Bone marrow (tissue), 2 donors: ENCODE measurements around the gene RHCE.
"Not testable (repeated sequence)": the region's sequence is repeated elsewhere in the genome, so short reads cannot be mapped to it uniquely, and the experiment has no call there.

Experiments
- DNase-seq, 2 donors: peaks; one replicate each; lab custom pipeline; 2025; lab: John Stamatoyannopoulos, UW

RHCE gene

DNA sequence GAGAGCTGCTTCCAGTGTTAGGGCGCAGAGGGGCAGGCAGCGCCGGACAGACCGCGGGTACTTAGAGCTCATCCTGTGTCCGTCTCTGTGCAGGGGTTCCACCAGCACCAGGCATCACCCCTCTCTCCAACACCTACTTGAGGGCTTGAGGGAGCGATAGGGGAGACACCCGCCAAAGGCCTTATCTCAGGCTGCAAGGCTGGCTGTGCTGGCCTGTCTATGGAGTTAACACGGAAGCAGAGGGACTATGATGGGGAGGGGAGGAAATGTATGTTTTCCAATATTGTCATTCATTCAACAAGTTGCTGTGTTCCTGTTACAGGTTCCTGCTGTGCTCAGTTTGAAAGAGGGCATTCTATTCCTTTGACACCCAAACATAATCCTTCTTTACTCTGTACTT lies at the start of gene RHCE:
RHCE (minus strand) TSS at position 111 of the 400 bp plus-strand sequence; CDS start at position 72, 39 bp downstream.
- not testable (repeated sequence) for DNase-seq

GRCh38 chr1:25469177-25469576 lies 48.6 kb upstream of the RHCE start:
- DNase-seq, result no peak

DNA sequence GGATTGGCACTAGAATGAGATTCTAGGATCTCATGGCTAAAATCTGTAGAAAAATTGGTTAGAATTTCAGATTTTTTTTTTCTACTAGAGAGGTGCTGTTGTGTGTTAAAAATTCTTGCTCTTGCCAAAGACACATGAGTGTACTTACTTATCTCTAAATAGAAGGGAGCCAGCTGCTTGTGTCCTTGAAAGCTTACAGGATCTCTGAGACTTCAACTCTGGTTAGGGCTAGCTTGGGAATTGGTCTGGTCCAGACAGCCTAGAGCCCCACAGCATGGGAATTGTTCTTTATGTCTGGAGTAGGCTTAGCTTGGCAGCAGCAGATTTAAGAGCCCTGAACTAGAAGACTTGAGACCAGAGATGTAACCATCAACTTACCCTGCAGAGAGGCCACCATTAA lies 47.4 kb upstream of the RHCE start:
- DNase-seq, result no peak

- DNase-seq, result no peak
These were observed 47.0 kb upstream of the RHCE start for GRCh38 chr1:25467616-25468015.

DNA sequence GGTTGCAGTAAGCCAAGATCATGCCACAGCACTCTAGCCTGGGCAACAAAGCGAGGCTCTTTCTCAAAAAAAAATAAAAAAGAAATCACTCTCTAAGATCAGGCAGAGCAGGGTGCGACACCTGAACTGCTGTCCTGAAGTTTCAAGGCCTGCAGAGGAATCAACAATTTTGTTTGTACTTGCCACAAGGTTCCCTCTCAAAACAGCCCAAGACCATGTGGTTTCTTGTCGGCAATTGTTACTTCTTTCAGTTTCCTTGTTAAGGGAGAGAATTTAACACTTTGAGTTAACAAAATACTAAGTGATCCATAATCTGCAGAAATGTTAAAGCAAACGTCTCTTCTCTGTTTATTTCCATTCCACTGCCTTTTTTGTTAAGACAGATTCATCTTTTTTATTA lies 46.6 kb upstream of the RHCE start:
- DNase-seq, result no peak

GRCh38 chr1:25462732-25463131 lies 42.1 kb upstream of the RHCE start:
- DNase-seq, result no peak

- DNase-seq, result peak in 1 of 2 donors; percentile 57
These were observed 41.2 kb upstream of the RHCE start for GRCh38 chr1:25461849-25462248.

- not testable (repeated sequence) for DNase-seq
These were observed 40.2 kb upstream of the RHCE start for GRCh38 chr1:25460816-25461215.

- no peak for DNase-seq
These were observed 39.4 kb upstream of the RHCE start for GRCh38 chr1:25460020-25460419.

DNA sequence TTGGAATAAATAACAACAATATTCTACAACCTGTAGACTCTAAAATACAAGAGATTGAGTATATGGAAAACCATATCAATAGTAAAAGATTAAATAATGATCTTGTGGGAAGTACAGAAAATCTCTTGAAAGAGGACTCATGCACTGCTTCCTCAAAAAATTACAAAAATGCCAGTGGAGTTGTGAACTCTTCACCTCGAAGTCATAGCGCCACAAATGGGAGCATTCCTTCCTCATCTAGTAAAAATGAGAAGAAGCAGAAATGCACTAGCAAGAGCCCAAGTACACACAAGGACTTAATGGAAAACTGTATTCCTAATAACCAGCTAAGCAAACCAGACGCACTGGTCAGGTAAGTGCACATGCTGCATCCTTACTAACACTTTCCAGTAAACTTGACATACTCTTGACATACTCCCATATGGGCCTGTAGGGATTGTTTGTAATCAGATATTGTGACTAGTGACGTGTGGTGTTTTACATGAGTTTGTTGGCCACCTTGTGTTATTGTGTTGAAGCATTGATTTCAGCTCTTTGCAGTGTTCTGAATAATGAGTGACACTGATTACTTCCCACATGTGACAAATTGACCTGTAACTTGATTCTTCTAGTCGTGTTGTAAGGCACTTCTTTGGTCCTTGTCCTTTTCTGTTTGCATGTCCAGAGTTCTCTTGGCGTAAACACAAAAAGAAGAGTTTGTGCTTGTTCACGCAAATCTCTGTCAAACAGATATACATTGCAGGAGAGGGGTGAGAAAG lies 38.1 kb upstream of the RHCE start:
- no peak for DNase-seq

GRCh38 chr1:25456502-25456901 lies 35.9 kb upstream of the RHCE start:
- no peak for DNase-seq

DNA sequence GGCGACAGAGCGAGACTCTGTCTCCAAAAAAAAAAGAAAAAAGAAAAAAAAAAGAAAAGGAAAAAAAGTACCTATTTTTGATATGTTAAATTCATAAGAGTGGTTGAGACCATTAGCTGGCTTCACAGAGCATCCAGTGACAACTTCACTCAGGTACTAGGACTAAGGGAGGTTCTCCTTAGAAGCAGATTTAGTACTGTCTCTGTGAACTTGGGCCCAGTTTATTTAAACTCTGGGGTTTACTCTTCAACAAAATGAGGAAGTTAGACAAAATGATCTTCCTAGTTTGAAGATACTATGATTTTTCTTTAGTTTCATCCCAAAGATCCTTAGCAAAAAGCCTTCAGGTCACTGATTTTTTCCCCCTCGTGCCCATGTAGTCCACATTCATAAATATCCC lies 31.3 kb upstream of the RHCE start:
- peak in 1 of 2 donors; percentile 17 for DNase-seq

GRCh38 chr1:25450891-25451290 lies 30.3 kb upstream of the RHCE start:
- DNase-seq, result no peak

- no peak for DNase-seq
These were observed 26.9 kb upstream of the RHCE start for GRCh38 chr1:25447547-25447946.

- no peak for DNase-seq
These were observed 25.4 kb upstream of the RHCE start for GRCh38 chr1:25445993-25446538.

GRCh38 chr1:25444604-25445003 lies 24.0 kb upstream of the RHCE start:
- not testable (repeated sequence) for DNase-seq

- DNase-seq, result no peak
These were observed 22.5 kb upstream of the RHCE start for GRCh38 chr1:25443030-25443699.

DNA sequence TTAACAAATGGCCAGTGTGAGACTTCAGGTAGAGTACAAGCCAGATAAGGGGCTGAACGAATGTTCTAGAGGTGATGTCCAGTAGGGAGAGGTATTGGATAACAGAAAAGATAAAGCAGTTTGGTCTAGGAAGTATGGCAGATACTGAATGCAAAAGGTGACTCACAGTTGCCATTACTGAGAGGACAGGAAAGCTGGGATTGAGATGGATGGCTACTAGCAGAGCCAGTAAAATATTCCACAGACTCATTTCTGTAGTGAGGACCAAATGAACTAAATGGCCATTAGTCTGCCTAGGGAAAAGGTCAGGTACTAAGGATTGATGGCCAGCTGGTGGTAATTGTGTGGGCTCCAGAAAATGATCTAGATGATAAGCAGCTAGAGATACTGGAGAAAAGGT lies 21.6 kb upstream of the RHCE start:
- DNase-seq, result no peak

- DNase-seq, result no peak
These were observed 18.7 kb upstream of the RHCE start for GRCh38 chr1:25439287-25439686.

GRCh38 chr1:25437672-25438071 lies 17.0 kb upstream of the RHCE start:
- no peak for DNase-seq

DNA sequence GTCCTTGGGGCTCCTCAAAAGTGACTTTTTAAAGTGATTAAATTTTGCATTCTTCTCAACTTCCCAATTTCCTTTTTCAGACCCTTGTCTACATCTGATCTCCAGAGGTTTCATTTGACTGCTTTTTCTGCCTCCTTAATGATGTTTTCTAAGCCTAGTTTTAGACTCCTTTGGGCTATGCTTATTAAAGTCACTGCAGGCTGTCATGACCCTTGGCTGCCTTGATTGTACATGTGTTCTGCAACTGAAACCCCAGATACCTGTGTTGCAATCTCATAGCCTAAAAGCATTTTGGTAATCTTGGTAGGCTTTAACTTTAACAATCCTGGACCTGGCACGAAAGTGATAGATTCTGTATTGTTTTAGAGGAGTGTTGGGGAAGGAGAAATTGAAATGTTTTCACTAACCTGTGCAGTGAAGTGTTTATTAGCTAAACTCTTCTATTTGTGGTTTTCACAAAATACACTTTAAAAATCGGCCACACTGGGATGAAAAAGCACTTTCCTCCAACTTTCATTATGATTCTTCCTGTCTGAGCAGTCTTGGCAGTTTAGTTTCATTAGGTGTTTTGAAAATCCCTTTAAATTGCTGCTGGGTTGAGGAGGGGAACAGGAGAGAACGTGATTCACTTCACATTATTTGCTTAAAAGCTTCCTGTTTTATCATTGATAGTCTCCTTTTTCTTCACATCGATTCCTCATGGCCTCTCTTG lies 14.9 kb upstream of the RHCE start:
- peak in 1 of 2 donors; percentile 17 for DNase-seq

GRCh38 chr1:25433389-25434186 lies 13.0 kb upstream of the RHCE start:
- DNase-seq, result no peak
